Gastrocnemius medialis (tissue), 4 donors: Measurements from ENCODE around the gene TENM3. TPM values are rescaled to one million over a fixed set of nuclear protein-coding genes. Genes with fewer than 3 reads are reported as not detected.

Source experiments
- ATAC-seq, 2 donors: fragments of 150-250 bp; one replicate each; pipeline ENCODE4 v1.9.1; 2016
- DNase-seq, 2 donors: peaks; one replicate each; pipeline ENCODE4 v3.0.0-alpha.2; 2019
- H3K27ac ChIP-seq, 4 donors: fragments of 200-600 bp; sonication (generic); 1 replicate in 1 of 4; 2 replicates in 3 of 4; pipeline ENCODE4 v1.5.1; 2016 to 2018; ENCODE audit warnings: mild to moderate bottlenecking in 2 of 4, moderate library complexity in 1 of 4
- H3K27me3 ChIP-seq, 3 donors: fragments of 200-600 bp; sonication (generic) in 2 of 3; 1 replicate in 1 of 3; 2 replicates in 2 of 3; pipeline versions ENCODE4 v1.5.1 to v1.6.0; 2016 to 2019; ENCODE audit warnings: mild to moderate bottlenecking in 1 of 3, moderate library complexity in 1 of 3
- H3K36me3 ChIP-seq, 2 donors: fragments of 200-600 bp; sonication (generic) in 1 of 2; one replicate each; pipeline ENCODE4 v1.5.1; 2017 to 2018
- H3K4me1 ChIP-seq, 2 donors: fragments of 200-600 bp; sonication (generic) in 1 of 2; one replicate each; pipeline ENCODE4 v1.5.1; 2016 to 2017; ENCODE audit warnings: mild to moderate bottlenecking in 2 of 2
- H3K4me3 ChIP-seq, 4 donors: fragments of 200-600 bp; sonication (generic) in 3 of 4; 1 replicate in 1 of 4; 2 replicates in 3 of 4; pipeline ENCODE4 v1.5.1; 2016 to 2019; ENCODE audit warnings: mild to moderate bottlenecking in 2 of 4
- H3K9me3 ChIP-seq, 3 donors: fragments of 200-600 bp; sonication (generic) in 2 of 3; 1 replicate in 1 of 3; 2 replicates in 2 of 3; pipeline ENCODE4 v1.5.1; 2016 to 2019
- POLR2A ChIP-seq, 2 donors: fragments of 450-650 bp; IDR thresholded peaks; one replicate each; pipeline ENCODE4 v1.6.1; 2017; ENCODE audit warnings: antibody characterized with exemption in 2 of 2, mild to moderate bottlenecking in 2 of 2, moderate library complexity in 2 of 2
- in situ Hi-C, 4 donors: fragments of 200-750 bp; cut with MboI; loops; one replicate each; pipeline versions ENCODE4 v1.15.0 to v1.8.0; 2017; ENCODE audit warnings: low sequenced_read_pairs in 4 of 4
- intact Hi-C: fragments of 100-400 bp; cut with DNase I; formaldehyde crosslinking; loops from one replicate; pipeline ENCODE4 v1.15.1; 2023; ENCODE audit warnings: low total_unique reads
- total RNA-seq, 4 donors: library from RNA; depleted of rRNA; stranded (reverse); fragments of >200 nt; gene quantifications; one replicate each; pipeline versions ENCODE4 v1.1.0 to v1.2.3, GENCODE V29; 2016
- TF ChIP-seq, protein P1 (sequence below), 5 experiments: fragments of 450-650 bp in 3 of 5; fragments of 200-600 bp in 2 of 5; sonication (generic) in 2 of 5; IDR thresholded peaks in 4 of 5; conservative IDR thresholded peaks in 1 of 5; 1 replicate in 4 of 5; 2 replicates in 1 of 5; pipeline ENCODE4 v1.5.1; 2016 to 2019; ENCODE audit warnings: antibody characterized with exemption in 5 of 5, mild to moderate bottlenecking in 3 of 5, moderate library complexity in 3 of 5

The TENM3 gene
- total RNA-seq, 4 donors from 2014 or later, result 8.3 to 16.2 (median 12.3) TPM

DNA sequence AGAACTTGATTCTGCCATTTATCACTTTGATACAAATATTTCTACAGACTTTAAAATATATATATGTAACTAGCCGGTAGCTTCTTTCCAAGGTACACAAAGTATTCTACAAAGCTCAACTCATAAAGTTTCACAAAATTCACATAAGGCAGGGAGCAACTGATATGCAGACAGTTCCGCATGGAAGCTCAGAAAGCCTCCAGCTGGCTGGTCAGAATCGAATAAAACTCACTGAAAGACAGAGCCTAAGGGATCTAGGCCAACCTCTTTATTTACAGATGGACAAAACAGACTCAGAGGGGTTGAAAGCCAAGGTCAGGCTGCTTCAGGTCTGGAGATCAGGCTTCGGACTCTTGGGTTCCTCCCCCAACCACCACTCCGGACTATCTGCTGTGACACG is 543.8 kb downstream of the TENM3 start:
- no peak overlapping the region for H3K27ac ChIP-seq
- TF ChIP-seq, protein P1, sequence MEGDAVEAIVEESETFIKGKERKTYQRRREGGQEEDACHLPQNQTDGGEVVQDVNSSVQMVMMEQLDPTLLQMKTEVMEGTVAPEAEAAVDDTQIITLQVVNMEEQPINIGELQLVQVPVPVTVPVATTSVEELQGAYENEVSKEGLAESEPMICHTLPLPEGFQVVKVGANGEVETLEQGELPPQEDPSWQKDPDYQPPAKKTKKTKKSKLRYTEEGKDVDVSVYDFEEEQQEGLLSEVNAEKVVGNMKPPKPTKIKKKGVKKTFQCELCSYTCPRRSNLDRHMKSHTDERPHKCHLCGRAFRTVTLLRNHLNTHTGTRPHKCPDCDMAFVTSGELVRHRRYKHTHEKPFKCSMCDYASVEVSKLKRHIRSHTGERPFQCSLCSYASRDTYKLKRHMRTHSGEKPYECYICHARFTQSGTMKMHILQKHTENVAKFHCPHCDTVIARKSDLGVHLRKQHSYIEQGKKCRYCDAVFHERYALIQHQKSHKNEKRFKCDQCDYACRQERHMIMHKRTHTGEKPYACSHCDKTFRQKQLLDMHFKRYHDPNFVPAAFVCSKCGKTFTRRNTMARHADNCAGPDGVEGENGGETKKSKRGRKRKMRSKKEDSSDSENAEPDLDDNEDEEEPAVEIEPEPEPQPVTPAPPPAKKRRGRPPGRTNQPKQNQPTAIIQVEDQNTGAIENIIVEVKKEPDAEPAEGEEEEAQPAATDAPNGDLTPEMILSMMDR (IDR thresholded peaks at IDR 0.05 in 4 of 5, conservative IDR thresholded peaks at IDR 0.05 in 1 of 5), result no peak
- no peak for TF ChIP-seq POLR2A (IDR thresholded peaks at IDR 0.05)
- H3K4me1 ChIP-seq, result no peaks in the 10 kb centered on the region
- DNase-seq, result no peak
- no peak overlapping the region for H3K4me3 ChIP-seq
- intact Hi-C loops, result no loop called here
- in situ Hi-C loops, result no loop called here
- H3K36me3 ChIP-seq, result peaks cover 0 to 4% of the 10 kb centered on the region in 2 donors
- no peaks in the 10 kb centered on the region for H3K9me3 ChIP-seq
- no peak for ATAC-seq
- no peaks in the 10 kb centered on the region for H3K27me3 ChIP-seq

GRCh38 chr4:182788201-182788600 is 545.0 kb downstream of the TENM3 start:
- Histone ChIP-seq H3K4me1 (no peaks in the 10 kb centered on the region), H3K27me3 (no peaks in the 10 kb centered on the region), H3K27ac (no peak overlapping the region), H3K4me3 (no peak overlapping the region), H3K36me3 (peaks cover 0 to 4% of the 10 kb centered on the region in 2 donors), H3K9me3 (no peaks in the 10 kb centered on the region)
- ATAC-seq (no peak), DNase-seq (no peak)
- intact Hi-C loops, result no loop called here
- in situ Hi-C loops, result no loop called here
- TF ChIP-seq, protein P1 (IDR thresholded peaks at IDR 0.05 in 4 of 5, conservative IDR thresholded peaks at IDR 0.05 in 1 of 5), result no peak

DNA sequence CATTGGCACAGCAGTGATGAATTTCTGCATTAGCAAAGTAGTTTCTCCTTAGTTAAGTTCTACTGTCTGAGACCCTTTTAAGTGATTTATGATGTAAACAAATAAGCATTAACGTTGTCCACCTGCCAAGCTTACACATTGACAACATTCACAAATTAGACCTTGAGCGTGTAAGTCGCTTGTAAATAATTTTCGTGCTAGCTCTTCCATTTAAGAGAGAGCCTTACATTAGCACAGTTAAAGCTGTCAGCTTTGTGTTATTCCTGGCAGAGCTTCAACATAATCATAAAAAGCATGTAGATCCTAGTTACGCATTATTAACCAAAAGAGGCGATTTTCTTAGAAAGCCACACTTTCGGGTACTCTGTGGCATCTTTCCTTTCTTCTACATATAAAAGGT is 546.3 kb downstream of the TENM3 start:
- H3K9me3 ChIP-seq, result no peaks in the 10 kb centered on the region
- peaks cover 0 to 4% of the 10 kb centered on the region in 2 donors for H3K36me3 ChIP-seq
- DNase-seq (no peak), ATAC-seq (no peak)
- in situ Hi-C loops, result no loop called here
- no peak overlapping the region for H3K27ac ChIP-seq
- no peaks in the 10 kb centered on the region for H3K27me3 ChIP-seq
- no peaks in the 10 kb centered on the region for H3K4me1 ChIP-seq
- no peak overlapping the region for H3K4me3 ChIP-seq
- TF ChIP-seq, protein P1 (IDR thresholded peaks at IDR 0.05 in 4 of 5, conservative IDR thresholded peaks at IDR 0.05 in 1 of 5), result no peak
- TF ChIP-seq POLR2A (IDR thresholded peaks at IDR 0.05), result no peak
- intact Hi-C loops, result no loop called here

GRCh38 chr4:182795446-182796238 is 552.4 kb downstream of the TENM3 start:
- no peaks in the 10 kb centered on the region for H3K9me3 ChIP-seq
- no peak overlapping the region for H3K4me3 ChIP-seq
- H3K4me1 ChIP-seq, result no peaks in the 10 kb centered on the region
- TF ChIP-seq POLR2A (IDR thresholded peaks at IDR 0.05), result no peak
- TF ChIP-seq, protein P1 (IDR thresholded peaks at IDR 0.05 in 4 of 5, conservative IDR thresholded peaks at IDR 0.05 in 1 of 5), result no peak
- in situ Hi-C loops (no loop called here), intact Hi-C loops (no loop called here)
- H3K27me3 ChIP-seq, result no peaks in the 10 kb centered on the region
- ATAC-seq (no peak), DNase-seq (no peak)
- no peaks in the 10 kb centered on the region for H3K36me3 ChIP-seq
- no peak overlapping the region for H3K27ac ChIP-seq
